Upper lobe of right lung (tissue), 1 donor: Measurements from ENCODE around the gene GOLGB1. TPM values are rescaled to one million over a fixed set of nuclear protein-coding genes. Genes with fewer than 3 reads are reported as not detected.

Experiments used
- ATAC-seq: fragments of 200-7000 bp; cut with Tn5 transposase; one replicate; pipeline ENCODE4 v1.9.1; 2020; ENCODE audit warnings: mild to moderate bottlenecking, moderate library complexity
- DNase-seq: peaks from one replicate; pipeline ENCODE4 v3.0.0-alpha.2; 2020
- H3K27ac ChIP-seq: fragments of 200-600 bp; one replicate; pipeline ENCODE4 v1.8.0; 2022
- H3K27me3 ChIP-seq: fragments of 200-600 bp; one replicate; pipeline ENCODE4 v1.8.0; 2022; ENCODE audit warnings: mild to moderate bottlenecking
- H3K36me3 ChIP-seq: fragments of 200-600 bp; one replicate; pipeline ENCODE4 v1.8.0; 2022
- H3K4me1 ChIP-seq: fragments of 200-600 bp; one replicate; pipeline ENCODE4 v1.8.0; 2022
- H3K4me3 ChIP-seq: fragments of 200-600 bp; one replicate; pipeline ENCODE4 v1.8.0; 2022; ENCODE audit warnings: mild to moderate bottlenecking
- H3K9me3 ChIP-seq: fragments of 200-600 bp; one replicate; pipeline ENCODE4 v1.8.0; 2022
- CTCF ChIP-seq: fragments of 200-600 bp; IDR thresholded peaks from one replicate; pipeline ENCODE4 v1.8.0; 2022; ENCODE audit warnings: antibody characterized with exemption
- intact Hi-C: fragments of 100-400 bp; cut with DNase I; formaldehyde crosslinking; loops from one replicate; pipeline ENCODE4 v1.11.0; 2022
- total RNA-seq: library from RNA; stranded (reverse); fragmentation: NEBNext Ultra II Directional; extraction: Animal tissue kit (Norgen Biotek cat#: 25700); gene quantifications from one replicate; pipeline ENCODE4 v1.2.1, GENCODE V29; 2021
- donor health status: DM: no; HTN: yes; CAD: no; lungs with severe emphysema.

Gene GOLGB1
- total RNA-seq, 1 donor from 2014 or later = 57.0 TPM

DNA sequence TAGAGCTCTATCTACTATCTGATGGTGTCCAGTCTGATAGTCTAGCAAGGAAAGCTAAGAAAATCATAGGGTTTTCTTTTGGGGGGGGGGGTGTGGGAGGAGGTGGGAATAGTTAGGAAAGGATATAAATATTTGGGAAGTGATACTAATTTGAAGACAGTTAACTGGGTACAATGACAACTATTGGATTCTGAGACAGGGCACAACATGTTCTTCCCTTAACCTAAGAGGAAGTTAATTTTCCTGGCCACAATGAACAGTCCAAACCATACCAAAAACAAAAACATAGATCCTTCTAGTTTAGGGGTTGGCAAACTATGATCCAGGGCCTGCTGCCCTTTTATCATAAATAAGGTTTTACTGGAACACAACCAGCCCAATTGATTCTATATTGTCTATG, 78.9 kb downstream of the GOLGB1 start:
- H3K9me3 ChIP-seq = no peaks in the 10 kb centered on the region
- peaks cover 97% of the 10 kb centered on the region for H3K36me3 ChIP-seq
- H3K4me1 ChIP-seq = no peaks in the 10 kb centered on the region
- no peaks in the 10 kb centered on the region for H3K27me3 ChIP-seq
- DNase-seq (no peak), ATAC-seq (peak; percentile 75)
- intact Hi-C loops = no loop called here
- H3K4me3 ChIP-seq = no peak overlapping the region
- no peak for TF ChIP-seq CTCF
- peak overlapping the region; percentile 34 for H3K27ac ChIP-seq

- ATAC-seq (peak; percentile 59), DNase-seq (no peak)
- H3K9me3 ChIP-seq = no peaks in the 10 kb centered on the region
- H3K36me3 ChIP-seq = peaks cover 96% of the 10 kb centered on the region
- no peaks in the 10 kb centered on the region for H3K27me3 ChIP-seq
- no peak overlapping the region for H3K4me3 ChIP-seq
- peak overlapping the region; percentile 53 for H3K27ac ChIP-seq
- no peak for TF ChIP-seq CTCF
- intact Hi-C loops = no loop called here
- no peaks in the 10 kb centered on the region for H3K4me1 ChIP-seq
Measured at GRCh38 chr3:121667333-121667732, 82.2 kb downstream of the GOLGB1 start.

DNA sequence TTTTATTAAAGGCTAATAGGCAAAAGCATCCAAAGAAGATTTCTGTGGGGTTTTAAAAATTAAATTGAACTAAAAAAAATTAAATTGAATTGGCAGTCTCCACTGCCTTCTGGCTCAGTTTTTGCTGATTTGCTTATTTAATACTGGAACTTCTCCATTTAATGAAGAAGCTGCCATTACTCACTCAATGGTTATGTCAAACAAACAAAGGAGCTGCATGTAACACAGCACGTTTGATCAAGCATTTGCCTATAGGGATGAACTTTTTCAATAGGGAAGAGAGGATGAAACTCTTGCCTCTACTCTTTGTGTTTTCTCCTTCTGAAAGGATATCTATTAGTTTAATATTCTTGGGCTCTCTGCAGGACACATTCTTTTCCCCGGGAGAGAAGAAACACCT, 84.1 kb downstream of the GOLGB1 start:
- no peaks in the 10 kb centered on the region for H3K27me3 ChIP-seq
- H3K9me3 ChIP-seq = no peaks in the 10 kb centered on the region
- peaks cover 78% of the 10 kb centered on the region for H3K36me3 ChIP-seq
- H3K4me3 ChIP-seq = no peak overlapping the region
- no peak for ATAC-seq
- no peak for TF ChIP-seq CTCF
- intact Hi-C loops = no loop called here
- H3K27ac ChIP-seq = no peak overlapping the region
- no peak for DNase-seq
- no peaks in the 10 kb centered on the region for H3K4me1 ChIP-seq

DNA sequence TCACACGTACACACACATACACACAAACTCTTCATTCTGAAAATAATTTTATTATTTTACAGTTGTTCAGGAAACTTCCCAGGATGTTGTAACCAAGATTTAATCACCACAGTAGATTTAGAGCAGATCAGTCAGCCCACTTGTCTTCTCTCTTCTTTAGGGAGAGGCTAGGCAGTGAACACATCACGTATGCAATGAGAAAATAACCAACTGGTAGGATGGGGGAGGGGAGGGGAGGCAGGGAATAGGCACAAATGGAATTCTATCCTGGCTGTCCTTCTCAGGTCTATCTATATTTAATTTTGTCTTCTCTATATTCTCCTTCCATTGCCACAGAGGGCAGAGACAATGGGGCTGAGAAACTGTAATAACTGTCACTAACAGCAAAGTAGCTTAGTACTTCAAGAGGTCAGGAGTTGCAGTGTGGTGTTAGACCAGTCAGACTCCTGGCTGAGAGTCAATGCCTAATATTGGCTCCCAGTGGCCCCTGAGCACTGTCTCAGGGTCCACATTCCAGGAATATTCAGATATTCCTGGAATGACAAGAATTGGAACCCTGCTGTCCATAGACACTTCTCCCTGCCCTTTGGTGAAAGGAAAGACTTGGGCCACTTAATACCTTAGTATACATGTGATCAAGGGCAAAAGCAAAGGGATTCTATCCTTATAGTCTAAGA, 86.2 kb downstream of the GOLGB1 start:
- Histone ChIP-seq H3K36me3 (peaks cover 56% of the 10 kb centered on the region), H3K27ac (no peak overlapping the region)

GRCh38 chr3:121662742-121663141, 86.8 kb downstream of the GOLGB1 start:
- Histone ChIP-seq H3K27me3 (no peaks in the 10 kb centered on the region), H3K27ac (no peak overlapping the region), H3K9me3 (no peaks in the 10 kb centered on the region), H3K36me3 (peaks cover 51% of the 10 kb centered on the region), H3K4me3 (no peak overlapping the region), H3K4me1 (peaks cover 8% of the 10 kb centered on the region)
- intact Hi-C loops = no loop called here
- no peak for DNase-seq
- no peak for ATAC-seq
- no peak for TF ChIP-seq CTCF

More for the DNA sequence above, 86.2 kb downstream of the GOLGB1 start:
- no peak overlapping the region for H3K4me3 ChIP-seq
- H3K9me3 ChIP-seq = no peaks in the 10 kb centered on the region
- H3K4me1 ChIP-seq = peaks cover 8% of the 10 kb centered on the region
- no peak for DNase-seq
- H3K27me3 ChIP-seq = no peaks in the 10 kb centered on the region
- TF ChIP-seq CTCF = no peak
- intact Hi-C loops = no loop called here
- ATAC-seq = no peak

GRCh38 chr3:121661376-121661775, 88.2 kb downstream of the GOLGB1 start:
- ATAC-seq (no peak), DNase-seq (no peak)
- H3K27ac ChIP-seq = peak overlapping the region; percentile 77
- H3K36me3 ChIP-seq = peaks cover 37% of the 10 kb centered on the region
- H3K4me1 ChIP-seq = peaks cover 8% of the 10 kb centered on the region
- no peak for TF ChIP-seq CTCF
- H3K27me3 ChIP-seq = no peaks in the 10 kb centered on the region
- H3K4me3 ChIP-seq = no peak overlapping the region
- no peaks in the 10 kb centered on the region for H3K9me3 ChIP-seq
- intact Hi-C loops = no loop called here
